Caco-2 (cell line): ENCODE data around the gene SPINK1. TPM values are rescaled to one million over a fixed set of nuclear protein-coding genes. Genes with fewer than 3 reads are reported as not detected.
"Not testable (repeated sequence)": the region's sequence is repeated elsewhere in the genome, so short reads cannot be mapped to it uniquely, and the experiment has no call there.

Source experiments
- BruUV-seq: library from RNA; stranded (reverse); fragments of 400-500 nt; replicated peaks from 2 replicates; lab custom pipeline; 2021; lab: Mats Ljungman, UMichigan
- CTCF ChIA-PET: fragments of 300-600 bp; sonication (Branson Sonifier 250); formaldehyde crosslinking; loops from one replicate; lab custom pipeline; 2022; ENCODE audit warnings: antibody characterized with exemption; lab: Charles Lee
- POLR2A ChIA-PET: fragments of 300-600 bp; sonication (Branson Sonifier 250); formaldehyde crosslinking; loops from one replicate; lab custom pipeline; 2022; ENCODE audit warnings: antibody characterized with exemption; lab: Charles Lee
- DNase-seq, 2 experiments: peaks; one replicate each; pipeline versions ENCODE4 v3.0.0 to v3.0.0-alpha.2; 2020 to 2022
- H3K27me3 ChIP-seq: replicated peaks from 2 replicates; pipeline ENCODE4 v1.6.0; 2011; ENCODE audit warnings: low read length; ENCODE audit not compliant: control insufficient read depth, insufficient read depth
- H3K36me3 ChIP-seq: 2 replicates; pipeline ENCODE4 v1.5.1; 2011; ENCODE audit warnings: low read length; ENCODE audit not compliant: control insufficient read depth, insufficient read depth
- H3K4me1 ChIP-seq: fragments of 250-450 bp; sonication (Bioruptor Pico); 2 replicates; pipeline ENCODE4 v1.5.1; 2020; ENCODE audit warnings: mild to moderate bottlenecking
- H3K4me3 ChIP-seq: 2 replicates; pipeline ENCODE4 v1.5.1; 2011; ENCODE audit warnings: low read depth, mild to moderate bottlenecking, control low read depth, low read length
- H3K9me3 ChIP-seq: fragments of 250-450 bp; sonication (Bioruptor Pico); 2 replicates; pipeline ENCODE4 v1.5.1; 2020; ENCODE audit warnings: mild to moderate bottlenecking, moderate library complexity
- H3K27ac Mint-ChIP-seq: one replicate; pipeline ENCODE4 v1.8.0; 2022; ENCODE audit warnings: mixed read lengths; ENCODE audit not compliant: unreplicated experiment
- H3K27me3 Mint-ChIP-seq: one replicate; pipeline ENCODE4 v1.8.0; 2022; ENCODE audit warnings: mixed read lengths; ENCODE audit not compliant: insufficient read depth, unreplicated experiment
- H3K36me3 Mint-ChIP-seq: one replicate; pipeline ENCODE4 v1.8.0; 2022; ENCODE audit warnings: mild to moderate bottlenecking, mixed read lengths; ENCODE audit not compliant: insufficient read depth, unreplicated experiment
- H3K4me1 Mint-ChIP-seq: one replicate; pipeline ENCODE4 v1.8.0; 2022; ENCODE audit warnings: low read depth, mixed read lengths; ENCODE audit not compliant: unreplicated experiment
- H3K4me3 Mint-ChIP-seq: one replicate; pipeline ENCODE4 v1.8.0; 2022; ENCODE audit warnings: mild to moderate bottlenecking, moderate library complexity, mixed read lengths; ENCODE audit not compliant: unreplicated experiment
- H3K9me3 Mint-ChIP-seq: one replicate; pipeline ENCODE4 v1.8.0; 2022; ENCODE audit warnings: mixed read lengths; ENCODE audit not compliant: unreplicated experiment
- CTCF ChIP-seq, 2 experiments: fragments of 200-600 bp in 1 of 2; IDR thresholded peaks; 1 replicate in 1 of 2; 2 replicates in 1 of 2; pipeline versions ENCODE4 v1.5.1 to v1.8.0; 2011 to 2022; ENCODE audit warnings: antibody characterized with exemption in 1 of 2, control low read depth in 1 of 2, inconsistent platforms in 1 of 2, low read depth in 1 of 2, low read length in 1 of 2, mild to moderate bottlenecking in 1 of 2, moderate library complexity in 1 of 2; ENCODE audit not compliant: insufficient read depth in 1 of 2, severe bottlenecking in 1 of 2, unreplicated experiment in 1 of 2
- intact Hi-C: fragments of 100-400 bp; cut with micrococcal nuclease; formaldehyde crosslinking; loops from one replicate; pipeline ENCODE4 v1.10.0; 2022; ENCODE audit not compliant: unreplicated experiment
- total RNA-seq: library from RNA; stranded (reverse); gene quantifications from 2 replicates; pipeline ENCODE4 v1.2.3, GENCODE V29; 2022

SPINK1 gene
- total RNA-seq, 1 experiment from 2014 or later = 1,916 TPM

GRCh38 chr5:147826361-147826760 lies 5.1 kb downstream of the SPINK1 start:
- peaks cover 5% of the 10 kb centered on the region for H3K36me3 ChIP-seq
- no peak for TF ChIP-seq CTCF (IDR thresholded peaks at IDR 0.05; ENCODE audit: insufficient read depth in 1 of 2, low read depth in 1 of 2, low read length in 1 of 2, severe bottlenecking in 1 of 2, unreplicated experiment in 1 of 2)
- ChIA-PET CTCF (no interaction called here), POLR2A (no interaction called here)
- no peaks in the 10 kb centered on the region for H3K9me3 Mint-ChIP-seq
- no peaks in the 10 kb centered on the region for H3K9me3 ChIP-seq
- peaks cover 86% of the 10 kb centered on the region for H3K36me3 Mint-ChIP-seq
- peaks cover 26% of the 10 kb centered on the region for H3K4me1 Mint-ChIP-seq
- H3K27ac Mint-ChIP-seq = no peak overlapping the region
- no peaks in the 10 kb centered on the region for H3K27me3 ChIP-seq
- peaks cover 27% of the 10 kb centered on the region; the same call in 1 of the 2 replicates for H3K4me1 ChIP-seq
- intact Hi-C loops = no loop called here
- no peaks in the 10 kb centered on the region for H3K27me3 Mint-ChIP-seq
- H3K4me3 ChIP-seq = no peak overlapping the region
- H3K4me3 Mint-ChIP-seq = no peak overlapping the region
- BruUV-seq = no TSS peak
- DNase-seq = no peak

GRCh38 chr5:147822686-147823491 lies 8.6 kb downstream of the SPINK1 start:
- H3K36me3 Mint-ChIP-seq = peaks cover 58% of the 10 kb centered on the region
- no TSS peak for BruUV-seq
- Histone ChIP-seq H3K36me3 (peaks cover 1% of the 10 kb centered on the region; the same call in 1 of the 2 replicates), H3K4me1 (peaks cover 16% of the 10 kb centered on the region; the same call in 1 of the 2 replicates), H3K27me3 (no peaks in the 10 kb centered on the region), H3K4me3 (no peak overlapping the region), H3K9me3 (no peaks in the 10 kb centered on the region)
- ChIA-PET POLR2A (no interaction called here), CTCF (interaction anchor here (0.6 to 1.0 kb wide), 6 partner anchors 18 to 298 kb away, joined by 3 to 6 read pairs (median 4); no protein-coding TSS in a partner anchor)
- intact Hi-C loops = loop anchor here (1.0 kb wide), 3 partner anchors 15 to 195 kb away; no protein-coding TSS in a partner anchor
- peak; percentile 54 to 61 for TF ChIP-seq CTCF (IDR thresholded peaks at IDR 0.05; ENCODE audit: insufficient read depth in 1 of 2, low read depth in 1 of 2, low read length in 1 of 2, severe bottlenecking in 1 of 2, unreplicated experiment in 1 of 2)
- H3K27ac Mint-ChIP-seq = no peak overlapping the region
- H3K4me3 Mint-ChIP-seq = no peak overlapping the region
- no peaks in the 10 kb centered on the region for H3K9me3 Mint-ChIP-seq
- H3K27me3 Mint-ChIP-seq = no peaks in the 10 kb centered on the region
- H3K4me1 Mint-ChIP-seq = peaks cover 18% of the 10 kb centered on the region
- peak in 1 of 2 experiments; percentile 44 for DNase-seq

DNA sequence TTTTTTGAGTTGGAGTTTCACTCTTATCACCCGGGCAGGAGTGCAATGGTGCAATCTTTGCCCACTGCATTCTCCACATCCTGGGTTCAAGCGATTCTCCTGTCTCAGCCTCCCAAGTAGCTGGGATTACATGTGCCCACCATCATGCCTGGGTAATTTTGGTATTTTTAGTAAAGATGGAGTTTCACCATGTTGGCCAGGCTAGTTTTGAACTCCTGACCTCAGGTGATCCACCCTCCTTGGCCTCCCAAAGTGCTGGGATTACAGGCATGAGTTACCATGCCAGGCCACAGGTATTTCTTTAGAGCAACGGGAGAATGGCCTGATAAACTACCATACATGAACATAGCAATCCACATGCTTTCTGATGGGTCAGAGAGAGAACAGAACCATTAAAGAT lies 9.2 kb downstream of the SPINK1 start:
- H3K36me3 Mint-ChIP-seq = peaks cover 53% of the 10 kb centered on the region
- H3K9me3 ChIP-seq, H3K9me3 Mint-ChIP-seq, DNase-seq, H3K36me3 ChIP-seq, H3K27me3 Mint-ChIP-seq, POLR2A ChIA-PET, H3K27ac Mint-ChIP-seq, BruUV-seq, H3K27me3 ChIP-seq, H3K4me3 Mint-ChIP-seq, H3K4me3 ChIP-seq: not testable (repeated sequence)
- CTCF ChIA-PET = interaction anchor here (0.6 to 1.0 kb wide), 4 partner anchors 17 to 298 kb away, joined by 3 to 6 read pairs (median 4); no protein-coding TSS in a partner anchor
- peaks cover 18% of the 10 kb centered on the region for H3K4me1 Mint-ChIP-seq
- intact Hi-C loops = loop anchor here (1.0 kb wide), 2 partner anchors 147 to 194 kb away; no protein-coding TSS in a partner anchor
- H3K4me1 ChIP-seq = peaks cover 16% of the 10 kb centered on the region; the same call in 1 of the 2 replicates
